WTC11 (cell line): ENCODE measurements around the gene BRCA1. TPM values are rescaled to one million over a fixed set of nuclear protein-coding genes. Genes with fewer than 3 reads are reported as not detected.

Source experiments
- ATAC-seq: fragments of 200-7000 bp; cut with Tn5 transposase; 2 replicates; pipeline ENCODE4 v1.10.0; 2021; ENCODE audit warnings: mild to moderate bottlenecking, moderate library complexity
- CTCF ChIA-PET: fragments of 300-600 bp; sonication (Branson Sonifier 250); formaldehyde crosslinking; loops from one replicate; lab custom pipeline; 2021; ENCODE audit warnings: antibody characterized with exemption; lab: Charles Lee
- POLR2A ChIA-PET: fragments of 350-600 bp; sonication (Branson Sonifier 250); formaldehyde crosslinking; loops from one replicate; lab custom pipeline; 2021; ENCODE audit warnings: antibody characterized with exemption; lab: Charles Lee
- DNase-seq: peaks from one replicate; pipeline ENCODE4 v3.0.0; 2021; ENCODE audit warnings: low spot score
- H3K27ac Mint-ChIP-seq: 2 replicates; pipeline ENCODE4 v1.8.0; 2021; ENCODE audit warnings: mixed read lengths
- H3K27me3 Mint-ChIP-seq: 2 replicates; pipeline ENCODE4 v1.8.0; 2021; ENCODE audit warnings: low read depth, mild to moderate bottlenecking, moderate library complexity, mixed read lengths
- H3K36me3 Mint-ChIP-seq: 2 replicates; pipeline ENCODE4 v1.8.0; 2021; ENCODE audit warnings: mixed read lengths
- H3K4me1 Mint-ChIP-seq: 2 replicates; pipeline ENCODE4 v1.8.0; 2022; ENCODE audit warnings: mixed read lengths
- H3K4me3 Mint-ChIP-seq: 2 replicates; pipeline ENCODE4 v1.8.0; 2021; ENCODE audit warnings: mild to moderate bottlenecking, moderate library complexity, mixed read lengths
- H3K9me3 Mint-ChIP-seq: 2 replicates; pipeline ENCODE4 v1.8.0; 2021; ENCODE audit warnings: mixed read lengths
- ATF1 ChIP-seq: sonication (generic); formaldehyde crosslinking; IDR thresholded peaks from 2 replicates; pipeline ENCODE4 v1.8.1; 2023; ENCODE audit warnings: mild to moderate bottlenecking, moderate library complexity, missing genetic modification reagents
- HMGXB4 ChIP-seq: sonication (generic); formaldehyde crosslinking; IDR thresholded peaks from 2 replicates; pipeline ENCODE4 v1.8.1; 2023; ENCODE audit warnings: mild to moderate bottlenecking, moderate library complexity, missing genetic modification reagents
- JUN ChIP-seq: sonication (generic); formaldehyde crosslinking; IDR thresholded peaks from 2 replicates; pipeline ENCODE4 v1.8.0; 2023; ENCODE audit warnings: mild to moderate bottlenecking, missing genetic modification reagents
- NFE2L1 ChIP-seq: sonication (generic); formaldehyde crosslinking; IDR thresholded peaks from 2 replicates; pipeline ENCODE4 v1.8.1; 2023; ENCODE audit warnings: missing genetic modification reagents
- NFYB ChIP-seq: sonication (generic); formaldehyde crosslinking; conservative IDR thresholded peaks from 2 replicates; pipeline ENCODE4 v1.8.0; 2022; ENCODE audit warnings: low read depth, missing genetic modification reagents
- NR1H2 ChIP-seq: sonication (generic); formaldehyde crosslinking; IDR thresholded peaks from 2 replicates; pipeline ENCODE4 v1.9.0; 2021; ENCODE audit warnings: mild to moderate bottlenecking, moderate library complexity, missing genetic modification reagents
- PRRX2 ChIP-seq: fragments of 250-450 bp; sonication (Bioruptor Pico); IDR thresholded peaks from 2 replicates; pipeline ENCODE4 v1.8.0; 2021; ENCODE audit warnings: mild to moderate bottlenecking
- RORB ChIP-seq: fragments of 250-450 bp; sonication (Bioruptor Pico); IDR thresholded peaks from 2 replicates; pipeline ENCODE4 v1.9.0; 2021; ENCODE audit warnings: mild to moderate bottlenecking
- ZMAT4 ChIP-seq: fragments of 250-450 bp; sonication (Bioruptor Pico); IDR thresholded peaks from 2 replicates; pipeline ENCODE4 v1.9.0; 2021; ENCODE audit warnings: mild to moderate bottlenecking
- ZNF121 ChIP-seq: sonication (generic); formaldehyde crosslinking; IDR thresholded peaks from 2 replicates; pipeline ENCODE4 v1.8.0; 2023; ENCODE audit warnings: missing genetic modification reagents
- ZNF263 ChIP-seq: sonication (generic); formaldehyde crosslinking; IDR thresholded peaks from 2 replicates; pipeline ENCODE4 v1.8.1; 2022; ENCODE audit warnings: low read depth, mild to moderate bottlenecking, moderate library complexity, missing genetic modification reagents
- ZNF396 ChIP-seq: fragments of 250-450 bp; sonication (Bioruptor Pico); IDR thresholded peaks from 2 replicates; pipeline ENCODE4 v1.8.0; 2021; ENCODE audit warnings: mild to moderate bottlenecking, moderate library complexity, borderline replicate concordance
- ZNF423 ChIP-seq: fragments of 250-450 bp; sonication (Bioruptor Pico); IDR thresholded peaks from 2 replicates; pipeline ENCODE4 v2.1.2; 2022; ENCODE audit warnings: mild to moderate bottlenecking, moderate library complexity
- total RNA-seq: library from RNA; stranded (reverse); gene quantifications from 3 replicates; pipeline ENCODE4 v1.2.3, GENCODE V29; 2021
- TF ChIP-seq, protein P1 (sequence below): sonication (generic); formaldehyde crosslinking; IDR thresholded peaks from 2 replicates; pipeline ENCODE4 v1.8.0; 2023; ENCODE audit warnings: mild to moderate bottlenecking, missing genetic modification reagents

BRCA1 gene
- total RNA-seq, 1 experiment from 2014 or later: 37.8 TPM

DNA sequence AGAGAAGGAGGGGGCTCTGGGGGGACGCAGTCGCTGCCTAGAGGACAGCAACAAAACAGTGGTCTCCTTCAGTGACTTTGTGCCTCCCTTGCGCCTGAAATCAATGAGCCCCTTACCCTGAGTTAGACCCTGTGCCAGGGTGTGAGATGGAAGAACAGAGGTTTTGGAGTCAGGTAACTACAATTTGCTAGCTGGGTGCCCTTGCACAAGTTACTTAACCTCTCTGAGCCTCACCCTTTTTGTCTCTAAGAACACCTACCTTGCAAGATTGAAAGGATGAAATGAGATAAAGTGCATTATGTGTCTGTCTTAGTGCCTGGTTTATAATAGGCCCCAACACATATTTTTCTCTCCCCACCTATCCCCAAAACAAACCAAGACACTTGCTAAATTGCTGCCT, 90.3 kb downstream of the BRCA1 start (continued):
- no peak for TF ChIP-seq ZNF423 (CRISPR knock-in tag)
- no peak for TF ChIP-seq ZNF396 (CRISPR knock-in tag)
- no peak for TF ChIP-seq ZNF121
- TF ChIP-seq RORB (CRISPR knock-in tag): no peak
- TF ChIP-seq JUN (CRISPR knock-in tag): no peak
- TF ChIP-seq HMGXB4 (CRISPR knock-in tag): no peak
- TF ChIP-seq NFE2L1: no peak
- no peak for TF ChIP-seq PRRX2
- no peak for TF ChIP-seq NR1H2 (CRISPR knock-in tag)
- TF ChIP-seq NFYB (CRISPR knock-in tag): no peak
- no peak for TF ChIP-seq ZNF263 (CRISPR knock-in tag)

GRCh38 chr17:43033948-43034881, 90.9 kb downstream of the BRCA1 start:
- no peaks in the 10 kb centered on the region for H3K9me3 Mint-ChIP-seq
- no peak for TF ChIP-seq ZMAT4 (CRISPR knock-in tag)
- TF ChIP-seq, protein P1, sequence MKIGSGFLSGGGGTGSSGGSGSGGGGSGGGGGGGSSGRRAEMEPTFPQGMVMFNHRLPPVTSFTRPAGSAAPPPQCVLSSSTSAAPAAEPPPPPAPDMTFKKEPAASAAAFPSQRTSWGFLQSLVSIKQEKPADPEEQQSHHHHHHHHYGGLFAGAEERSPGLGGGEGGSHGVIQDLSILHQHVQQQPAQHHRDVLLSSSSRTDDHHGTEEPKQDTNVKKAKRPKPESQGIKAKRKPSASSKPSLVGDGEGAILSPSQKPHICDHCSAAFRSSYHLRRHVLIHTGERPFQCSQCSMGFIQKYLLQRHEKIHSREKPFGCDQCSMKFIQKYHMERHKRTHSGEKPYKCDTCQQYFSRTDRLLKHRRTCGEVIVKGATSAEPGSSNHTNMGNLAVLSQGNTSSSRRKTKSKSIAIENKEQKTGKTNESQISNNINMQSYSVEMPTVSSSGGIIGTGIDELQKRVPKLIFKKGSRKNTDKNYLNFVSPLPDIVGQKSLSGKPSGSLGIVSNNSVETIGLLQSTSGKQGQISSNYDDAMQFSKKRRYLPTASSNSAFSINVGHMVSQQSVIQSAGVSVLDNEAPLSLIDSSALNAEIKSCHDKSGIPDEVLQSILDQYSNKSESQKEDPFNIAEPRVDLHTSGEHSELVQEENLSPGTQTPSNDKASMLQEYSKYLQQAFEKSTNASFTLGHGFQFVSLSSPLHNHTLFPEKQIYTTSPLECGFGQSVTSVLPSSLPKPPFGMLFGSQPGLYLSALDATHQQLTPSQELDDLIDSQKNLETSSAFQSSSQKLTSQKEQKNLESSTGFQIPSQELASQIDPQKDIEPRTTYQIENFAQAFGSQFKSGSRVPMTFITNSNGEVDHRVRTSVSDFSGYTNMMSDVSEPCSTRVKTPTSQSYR (CRISPR knock-in tag): 0 out of 2 replicates have a peak, but pooled peaks have one; percentile 15
- ChIA-PET POLR2A (interaction anchor here (1.7 kb wide), 1 partner anchor 12 kb away, joined by 6 read pairs; the partner anchor contains the start of gene VAT1), CTCF (interaction anchor here (0.7 to 5.0 kb wide), 5 partner anchors 10 to 177 kb away, joined by 3 to 39 read pairs (median 5); partner anchors contain the start of genes IFI35, RPL27, TMEM106A and VAT1)
- H3K4me1 Mint-ChIP-seq: peaks cover 64% of the 10 kb centered on the region
- peak overlapping the region; percentile 52 for H3K4me3 Mint-ChIP-seq
- H3K27ac Mint-ChIP-seq: peak overlapping the region; percentile 92
- H3K36me3 Mint-ChIP-seq: no peaks in the 10 kb centered on the region
- ATAC-seq (peak; percentile 31), DNase-seq (peak; percentile 41)
- H3K27me3 Mint-ChIP-seq: no peaks in the 10 kb centered on the region

GRCh38 chr17:43031666-43032065, 93.5 kb downstream of the BRCA1 start:
- ChIA-PET CTCF (interaction anchor here (1.2 kb wide), 1 partner anchor 34 kb away, joined by 3 read pairs; the partner anchor contains the start of gene RPL27), POLR2A (interaction anchor here (0.7 to 1.4 kb wide), 3 partner anchors 10 to 1510 kb away, joined by 3 to 4 read pairs (median 3); partner anchors contain the start of gene VAT1)
- DNase-seq: no peak
- Mint-ChIP-seq H3K27me3 (peaks cover 3% of the 10 kb centered on the region; the same call in 1 of the 2 replicates), H3K36me3 (peaks cover 9% of the 10 kb centered on the region), H3K4me1 (peaks cover 77% of the 10 kb centered on the region), H3K9me3 (no peaks in the 10 kb centered on the region), H3K4me3 (no peak overlapping the region), H3K27ac (peak overlapping the region; percentile 65)
- no peak for ATAC-seq
- no peak for TF ChIP-seq ZNF396 (CRISPR knock-in tag)
- no peak for TF ChIP-seq RORB (CRISPR knock-in tag)
- TF ChIP-seq ATF1 (CRISPR knock-in tag): no peak
